Brain microvascular endothelial cell (primary cell): Measurements from ENCODE around the gene MPPED2.

ENCODE experiments used
- DNase-seq: peaks from one replicate; pipeline ENCODE4 v3.0.0-alpha.2; 2020
- H3K27ac ChIP-seq: fragments of 250-450 bp; sonication (Bioruptor Pico); 2 replicates; pipeline ENCODE4 v1.5.1; 2020; ENCODE audit warnings: mild to moderate bottlenecking, moderate library complexity
- H3K27me3 ChIP-seq: fragments of 250-450 bp; sonication (Bioruptor Pico); replicated peaks from 2 replicates; pipeline ENCODE4 v1.5.1; 2020; ENCODE audit warnings: mild to moderate bottlenecking
- H3K36me3 ChIP-seq: fragments of 250-450 bp; sonication (Bioruptor Pico); replicated peaks from 2 replicates; pipeline ENCODE4 v1.5.1; 2020; ENCODE audit warnings: mild to moderate bottlenecking
- H3K4me3 ChIP-seq: 2 replicates; pipeline ENCODE4 v1.5.1; 2011; ENCODE audit warnings: low read depth, mild to moderate bottlenecking, control low read depth, low read length, moderate library complexity
- in situ Hi-C: cut with HindIII; loops from 2 replicates; pipeline ENCODE4 v1.10.0; 2017; ENCODE audit warnings: low sequenced_read_pairs, low pct_ligation_motif_present
- TF ChIP-seq, protein P1 (sequence below): IDR thresholded peaks from 2 replicates; pipeline ENCODE4 v1.5.1; 2011; ENCODE audit warnings: low read depth, mild to moderate bottlenecking, moderate library complexity, low read length, control low read depth, inconsistent platforms; ENCODE audit errors: missing control alignments

Gene MPPED2

DNA sequence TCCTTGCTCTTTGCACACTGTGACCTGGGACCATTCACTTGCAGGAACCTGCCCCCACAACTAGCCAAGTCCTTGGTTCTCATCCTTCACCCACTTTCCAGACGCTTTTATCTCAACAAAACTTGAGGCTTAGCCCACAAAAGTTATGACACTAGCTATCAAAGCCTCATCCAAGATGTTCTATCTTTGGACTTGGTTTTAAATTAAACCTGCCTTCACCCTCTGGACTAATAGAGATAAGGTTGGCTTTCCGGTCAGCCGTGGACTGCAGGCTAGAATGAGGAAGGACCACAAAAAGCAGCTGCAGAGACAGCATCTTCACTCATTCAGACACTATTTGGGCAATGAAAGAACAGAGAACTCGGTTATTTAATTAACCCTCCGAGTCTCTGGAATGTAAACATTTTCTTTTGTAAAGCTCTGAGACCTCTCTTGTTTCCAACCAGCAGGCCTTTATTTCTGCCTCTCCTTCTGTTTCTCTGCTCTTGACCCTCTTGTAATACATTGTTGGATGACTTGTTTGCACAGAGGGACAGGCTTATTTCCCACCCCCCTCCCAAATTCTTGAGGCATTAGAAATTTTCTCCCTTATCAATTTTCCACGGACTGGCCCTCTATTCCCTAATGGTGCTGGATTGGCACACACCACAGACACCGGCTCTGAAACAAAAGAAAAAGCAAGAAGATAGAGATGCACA lies 221.9 kb downstream of the MPPED2 start:
- Histone ChIP-seq H3K36me3 (no peaks in the 10 kb centered on the region), H3K27ac (no peak overlapping the region), H3K4me3 (no peak overlapping the region), H3K27me3 (no peaks in the 10 kb centered on the region)
- in situ Hi-C loops: no loop called here
- TF ChIP-seq, protein P1, sequence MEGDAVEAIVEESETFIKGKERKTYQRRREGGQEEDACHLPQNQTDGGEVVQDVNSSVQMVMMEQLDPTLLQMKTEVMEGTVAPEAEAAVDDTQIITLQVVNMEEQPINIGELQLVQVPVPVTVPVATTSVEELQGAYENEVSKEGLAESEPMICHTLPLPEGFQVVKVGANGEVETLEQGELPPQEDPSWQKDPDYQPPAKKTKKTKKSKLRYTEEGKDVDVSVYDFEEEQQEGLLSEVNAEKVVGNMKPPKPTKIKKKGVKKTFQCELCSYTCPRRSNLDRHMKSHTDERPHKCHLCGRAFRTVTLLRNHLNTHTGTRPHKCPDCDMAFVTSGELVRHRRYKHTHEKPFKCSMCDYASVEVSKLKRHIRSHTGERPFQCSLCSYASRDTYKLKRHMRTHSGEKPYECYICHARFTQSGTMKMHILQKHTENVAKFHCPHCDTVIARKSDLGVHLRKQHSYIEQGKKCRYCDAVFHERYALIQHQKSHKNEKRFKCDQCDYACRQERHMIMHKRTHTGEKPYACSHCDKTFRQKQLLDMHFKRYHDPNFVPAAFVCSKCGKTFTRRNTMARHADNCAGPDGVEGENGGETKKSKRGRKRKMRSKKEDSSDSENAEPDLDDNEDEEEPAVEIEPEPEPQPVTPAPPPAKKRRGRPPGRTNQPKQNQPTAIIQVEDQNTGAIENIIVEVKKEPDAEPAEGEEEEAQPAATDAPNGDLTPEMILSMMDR: no peak
- DNase-seq: no peak

DNA sequence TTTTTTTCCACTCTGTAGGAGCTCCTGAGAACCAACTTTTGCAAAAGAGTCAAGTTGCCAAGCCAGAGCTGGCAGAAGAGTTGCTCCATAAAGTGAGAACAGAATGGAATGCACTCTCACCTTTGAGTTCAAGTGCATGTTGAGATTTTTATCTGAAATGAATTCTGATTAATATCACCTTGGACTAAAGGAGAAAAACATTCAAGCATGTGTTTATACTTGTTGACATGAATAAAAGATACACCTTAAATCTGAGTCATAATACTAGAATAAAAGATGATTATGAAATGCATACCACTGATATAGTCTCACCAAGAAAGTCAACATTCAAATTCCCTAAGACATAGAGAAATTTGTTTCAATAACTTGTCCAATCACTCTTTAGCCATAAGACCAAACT lies 225.4 kb downstream of the MPPED2 start:
- no peak for DNase-seq
- TF ChIP-seq, protein P1: no peak
- H3K36me3 ChIP-seq: no peaks in the 10 kb centered on the region
- no peaks in the 10 kb centered on the region for H3K27me3 ChIP-seq
- no peak overlapping the region for H3K27ac ChIP-seq
- in situ Hi-C loops: no loop called here
- no peak overlapping the region for H3K4me3 ChIP-seq
